ENCODE data around the gene SLC4A4. TPM values are rescaled to one million over a fixed set of nuclear protein-coding genes. Genes with fewer than 3 reads are reported as not detected.

The SLC4A4 gene
- total RNA-seq, 1 donor from 2014 or later = not detected

GRCh38 chr4:71558248-71558647 is 219.4 kb downstream of the SLC4A4 start:
- POLR2A ChIA-PET = no interaction called here
- Mint-ChIP-seq H3K36me3 (ENCODE audit: low read depth) (no peaks in the 10 kb centered on the region), H3K27me3 (peaks cover 2% of the 10 kb centered on the region), H3K4me1 (no peaks in the 10 kb centered on the region), H3K27ac (no peak overlapping the region), H3K9me3 (no peaks in the 10 kb centered on the region), H3K4me3 (no peak overlapping the region)
- TF ChIP-seq CTCF (IDR thresholded peaks at IDR 0.05) = no peak
- CTCF ChIA-PET = no interaction called here
- ATAC-seq (ENCODE audit: low read depth) (no peak), DNase-seq (no peak)
- intact Hi-C loops (cut with micrococcal nuclease) = no loop called here

GRCh38 chr4:71559957-71560571 is 221.2 kb downstream of the SLC4A4 start:
- Mint-ChIP-seq H3K9me3 (no peaks in the 10 kb centered on the region), H3K27me3 (peaks cover 2% of the 10 kb centered on the region), H3K36me3 (ENCODE audit: low read depth) (no peaks in the 10 kb centered on the region), H3K4me1 (no peaks in the 10 kb centered on the region), H3K27ac (no peak overlapping the region), H3K4me3 (no peak overlapping the region)
- DNase-seq (no peak), ATAC-seq (ENCODE audit: low read depth) (no peak)
- POLR2A ChIA-PET = no interaction called here
- intact Hi-C loops (cut with micrococcal nuclease) = no loop called here
- CTCF ChIA-PET = no interaction called here
- TF ChIP-seq CTCF (IDR thresholded peaks at IDR 0.05) = no peak

- Mint-ChIP-seq H3K27ac (no peak overlapping the region), H3K27me3 (no peaks in the 10 kb centered on the region), H3K9me3 (no peaks in the 10 kb centered on the region), H3K4me3 (no peak overlapping the region), H3K36me3 (ENCODE audit: low read depth) (no peaks in the 10 kb centered on the region), H3K4me1 (no peaks in the 10 kb centered on the region)
- CTCF ChIA-PET = no interaction called here
- DNase-seq (no peak), ATAC-seq (ENCODE audit: low read depth) (no peak)
- TF ChIP-seq CTCF (IDR thresholded peaks at IDR 0.05) = no peak
- intact Hi-C loops (cut with micrococcal nuclease) = no loop called here
- POLR2A ChIA-PET = no interaction called here
Measured at GRCh38 chr4:71564775-71565174, 226.0 kb downstream of the SLC4A4 start.

GRCh38 chr4:71566856-71567255 is 228.0 kb downstream of the SLC4A4 start:
- no peak for TF ChIP-seq CTCF (IDR thresholded peaks at IDR 0.05)

GRCh38 chr4:71568131-71568530 is 229.3 kb downstream of the SLC4A4 start:
- no peak overlapping the region for H3K4me3 Mint-ChIP-seq
- ATAC-seq (ENCODE audit: low read depth) (no peak), DNase-seq (no peak)
- intact Hi-C loops (cut with micrococcal nuclease) = no loop called here
- no peak for TF ChIP-seq CTCF (IDR thresholded peaks at IDR 0.05)
- H3K9me3 Mint-ChIP-seq = no peaks in the 10 kb centered on the region
- H3K27me3 Mint-ChIP-seq = no peaks in the 10 kb centered on the region
- no peak overlapping the region for H3K27ac Mint-ChIP-seq
- H3K36me3 Mint-ChIP-seq (ENCODE audit: low read depth) = no peaks in the 10 kb centered on the region
- H3K4me1 Mint-ChIP-seq = no peaks in the 10 kb centered on the region
- POLR2A ChIA-PET = no interaction called here
- CTCF ChIA-PET = no interaction called here

More at GRCh38 chr4:71566856-71567255, 228.0 kb downstream of the SLC4A4 start:
- Mint-ChIP-seq H3K4me1 (no peaks in the 10 kb centered on the region), H3K4me3 (no peak overlapping the region), H3K27ac (no peak overlapping the region), H3K27me3 (no peaks in the 10 kb centered on the region), H3K9me3 (no peaks in the 10 kb centered on the region), H3K36me3 (ENCODE audit: low read depth) (no peaks in the 10 kb centered on the region)
- intact Hi-C loops (cut with micrococcal nuclease) = no loop called here
- DNase-seq (no peak), ATAC-seq (ENCODE audit: low read depth) (no peak)
- CTCF ChIA-PET = no interaction called here
- POLR2A ChIA-PET = no interaction called here

Data from activated B cell treated with CpG ODN at 0.5 μM for 24 hours (primary cell).